Uterus (tissue), 2 donors: Measurements from ENCODE around the gene EFNB1.

Experiments
- POLR2A ChIP-seq, 2 donors: fragments of 450-650 bp; IDR thresholded peaks; one replicate each; pipeline ENCODE4 v1.6.1; 2016; ENCODE audit warnings: antibody characterized with exemption in 2 of 2, mild to moderate bottlenecking in 1 of 2, moderate library complexity in 1 of 2
- TF ChIP-seq, protein P1 (sequence below), 4 experiments: fragments of 200-600 bp in 2 of 4; fragments of 450-650 bp in 2 of 4; sonication (generic) in 2 of 4; IDR thresholded peaks; one replicate each; pipeline ENCODE4 v1.5.1; 2016 to 2019; ENCODE audit warnings: antibody characterized with exemption in 4 of 4, mild to moderate bottlenecking in 2 of 4, moderate library complexity in 1 of 4

DNA sequence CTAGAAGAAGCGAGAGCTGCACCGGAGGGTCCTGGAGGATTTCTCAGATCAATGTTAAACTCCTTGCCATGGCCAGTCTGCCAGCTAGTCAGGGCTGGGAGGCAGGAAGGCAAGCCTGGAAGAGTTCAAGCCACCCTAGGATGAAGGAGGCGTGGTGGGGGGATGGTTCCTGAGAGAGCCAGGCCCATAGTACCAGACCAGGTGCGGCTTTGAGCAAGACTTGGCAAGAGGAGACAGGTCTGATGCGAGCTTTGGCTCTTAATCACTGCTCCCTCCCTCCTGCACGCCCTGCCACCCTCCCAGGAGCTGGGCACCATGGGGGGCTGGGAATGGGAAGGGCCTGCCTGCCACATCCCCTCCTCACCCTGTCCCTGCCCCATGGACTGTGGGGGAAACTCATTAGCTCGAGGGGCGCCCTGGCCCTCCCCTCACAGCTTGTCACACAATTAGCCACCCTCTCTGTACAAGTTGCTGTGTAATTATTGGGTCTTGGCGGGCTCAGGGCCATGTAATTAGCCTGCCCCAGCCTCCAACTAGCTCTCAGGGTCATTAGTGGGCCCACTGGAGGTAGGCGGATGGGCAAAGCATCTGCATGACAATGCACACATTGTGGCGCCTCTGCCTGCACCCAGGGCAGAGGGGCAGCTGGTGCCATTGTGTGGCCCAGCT is 50.3 kb downstream of the EFNB1 start:
- TF ChIP-seq, protein P1, sequence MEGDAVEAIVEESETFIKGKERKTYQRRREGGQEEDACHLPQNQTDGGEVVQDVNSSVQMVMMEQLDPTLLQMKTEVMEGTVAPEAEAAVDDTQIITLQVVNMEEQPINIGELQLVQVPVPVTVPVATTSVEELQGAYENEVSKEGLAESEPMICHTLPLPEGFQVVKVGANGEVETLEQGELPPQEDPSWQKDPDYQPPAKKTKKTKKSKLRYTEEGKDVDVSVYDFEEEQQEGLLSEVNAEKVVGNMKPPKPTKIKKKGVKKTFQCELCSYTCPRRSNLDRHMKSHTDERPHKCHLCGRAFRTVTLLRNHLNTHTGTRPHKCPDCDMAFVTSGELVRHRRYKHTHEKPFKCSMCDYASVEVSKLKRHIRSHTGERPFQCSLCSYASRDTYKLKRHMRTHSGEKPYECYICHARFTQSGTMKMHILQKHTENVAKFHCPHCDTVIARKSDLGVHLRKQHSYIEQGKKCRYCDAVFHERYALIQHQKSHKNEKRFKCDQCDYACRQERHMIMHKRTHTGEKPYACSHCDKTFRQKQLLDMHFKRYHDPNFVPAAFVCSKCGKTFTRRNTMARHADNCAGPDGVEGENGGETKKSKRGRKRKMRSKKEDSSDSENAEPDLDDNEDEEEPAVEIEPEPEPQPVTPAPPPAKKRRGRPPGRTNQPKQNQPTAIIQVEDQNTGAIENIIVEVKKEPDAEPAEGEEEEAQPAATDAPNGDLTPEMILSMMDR (IDR thresholded peaks at IDR 0.05), result no peak
- TF ChIP-seq POLR2A (IDR thresholded peaks at IDR 0.05), result no peak
